Neuronal stem cell (in vitro differentiated cells): Measurements from ENCODE around the gene MMP14.
"Not testable (repeated sequence)": the region's sequence is repeated elsewhere in the genome, so short reads cannot be mapped to it uniquely, and the experiment has no call there.

Source experiments
- DNase-seq: peaks from one replicate; pipeline ENCODE4 v3.0.0-alpha.2; 2013; ENCODE audit warnings: low spot score
- H2AFZ ChIP-seq: one replicate; pipeline ENCODE4 v1.6.1; 2013; ENCODE audit warnings: mild to moderate bottlenecking, low read length, inconsistent platforms
- H2AK5ac ChIP-seq: 2 replicates; pipeline ENCODE4 v1.6.1; 2013; ENCODE audit warnings: low read depth, mild to moderate bottlenecking, inconsistent platforms, low read length, moderate library complexity, mixed read lengths
- H2BK120ac ChIP-seq: 2 replicates; pipeline ENCODE4 v1.6.1; 2013; ENCODE audit warnings: low read depth, mild to moderate bottlenecking, inconsistent platforms, low read length, moderate library complexity, mixed read lengths
- H2BK12ac ChIP-seq: one replicate; pipeline ENCODE4 v1.6.1; 2013; ENCODE audit warnings: low read length, inconsistent platforms
- H2BK15ac ChIP-seq: 2 replicates; pipeline ENCODE4 v1.6.1; 2013; ENCODE audit warnings: mild to moderate bottlenecking, low read length, inconsistent platforms, mixed read lengths
- H2BK5ac ChIP-seq: one replicate; pipeline ENCODE4 v1.6.1; 2013; ENCODE audit warnings: inconsistent platforms, mild to moderate bottlenecking, low read length, moderate library complexity
- H3K14ac ChIP-seq: one replicate; pipeline ENCODE4 v1.6.1; 2013; ENCODE audit warnings: low read length, inconsistent platforms
- H3K18ac ChIP-seq: 2 replicates; pipeline ENCODE4 v1.6.1; 2013; ENCODE audit warnings: low read length, inconsistent platforms
- H3K23ac ChIP-seq: 2 replicates; pipeline ENCODE4 v1.6.1; 2013; ENCODE audit warnings: low read depth, mild to moderate bottlenecking, mixed read lengths, low read length, inconsistent platforms; ENCODE audit not compliant: poor library complexity
- H3K27ac ChIP-seq: replicated peaks from 3 replicates; pipeline ENCODE4 v1.5.1; 2013; ENCODE audit warnings: low read length, inconsistent platforms
- H3K27me3 ChIP-seq, 3 experiments: 2 replicates each; pipeline ENCODE4 v1.6.1; 2013; ENCODE audit warnings: low read length in 3 of 3, mild to moderate bottlenecking in 2 of 3, inconsistent platforms in 1 of 3, low read depth in 1 of 3, mixed read lengths in 1 of 3, moderate library complexity in 1 of 3; ENCODE audit not compliant: control insufficient read depth in 3 of 3, insufficient read depth in 3 of 3
- H3K36me3 ChIP-seq, 2 donors: replicated peaks in 1 of 2; 2 replicates each; pipeline ENCODE4 v1.6.1; 2013; ENCODE audit warnings: low read length in 2 of 2; ENCODE audit not compliant: control insufficient read depth in 2 of 2, insufficient read depth in 2 of 2
- H3K4ac ChIP-seq: 2 replicates; pipeline ENCODE4 v1.6.1; 2013; ENCODE audit warnings: inconsistent platforms, mild to moderate bottlenecking, low read length, moderate library complexity
- H3K4me1 ChIP-seq, 2 donors: 1 replicate in 1 of 2; 2 replicates in 1 of 2; pipeline ENCODE4 v1.6.1; 2013; ENCODE audit warnings: low read length in 2 of 2, low read depth in 1 of 2; ENCODE audit not compliant: control insufficient read depth in 2 of 2, insufficient read depth in 1 of 2
- H3K4me2 ChIP-seq: one replicate; pipeline ENCODE4 v1.6.1; 2013; ENCODE audit warnings: mild to moderate bottlenecking, low read length, inconsistent platforms; ENCODE audit not compliant: insufficient read depth, poor library complexity, severe bottlenecking
- H3K4me3 ChIP-seq, 2 donors: 2 replicates each; pipeline ENCODE4 v1.5.1; 2013; ENCODE audit warnings: low read length in 2 of 2, mild to moderate bottlenecking in 2 of 2, inconsistent platforms in 1 of 2, moderate library complexity in 1 of 2
- H3K79me1 ChIP-seq: one replicate; pipeline ENCODE4 v1.6.1; 2013; ENCODE audit warnings: low read depth, mild to moderate bottlenecking, inconsistent platforms, low read length, moderate library complexity
- H3K9ac ChIP-seq: one replicate; pipeline ENCODE4 v1.6.1; 2013; ENCODE audit warnings: mild to moderate bottlenecking, low read depth, low read length, inconsistent platforms; ENCODE audit not compliant: poor library complexity
- H3K9me3 ChIP-seq, 2 donors: replicated peaks in 1 of 2; 2 replicates each; pipeline versions ENCODE3 to v1.6.1; 2013; ENCODE audit warnings: low read length in 2 of 2, mild to moderate bottlenecking in 2 of 2, inconsistent platforms in 1 of 2, low read depth in 1 of 2, mixed read lengths in 1 of 2, moderate library complexity in 1 of 2; ENCODE audit not compliant: control insufficient read depth in 2 of 2, insufficient read depth in 1 of 2
- H4K8ac ChIP-seq: one replicate; pipeline ENCODE4 v1.6.1; 2013; ENCODE audit warnings: low read depth, mild to moderate bottlenecking, inconsistent platforms, low read length, moderate library complexity
- H4K91ac ChIP-seq: one replicate; pipeline ENCODE4 v1.6.1; 2013; ENCODE audit warnings: low read length, low read depth, mild to moderate bottlenecking, inconsistent platforms; ENCODE audit not compliant: poor library complexity
- WGBS, 2 donors: extraction: QIAGEN DNeasy Blood & Tissue Kit; methylation state at CpG; one replicate each; pipeline ENCODE4 v1.1.7; 2013; ENCODE audit warnings: missing lambda C conversion rate in 2 of 2, mixed read lengths in 1 of 2; ENCODE audit not compliant: insufficient read length in 2 of 2, insufficient replicate concordance in 1 of 2; ENCODE audit errors: extremely low coverage in 2 of 2; 5-methylcytosine and 5-hydroxymethylcytosine counted together

The MMP14 gene

GRCh38 chr14:22852178-22852577, 15.8 kb downstream of the MMP14 start:
- H4K8ac ChIP-seq, H2AK5ac ChIP-seq, H3K4ac ChIP-seq, H2BK5ac ChIP-seq, H3K4me3 ChIP-seq, H3K27ac ChIP-seq, H3K23ac ChIP-seq, H2BK120ac ChIP-seq, H3K9ac ChIP-seq, H2AFZ ChIP-seq, H3K4me2 ChIP-seq, DNase-seq, H2BK12ac ChIP-seq, H3K14ac ChIP-seq, H3K9me3 ChIP-seq, H3K27me3 ChIP-seq, H3K79me1 ChIP-seq, H2BK15ac ChIP-seq, H4K91ac ChIP-seq, H3K36me3 ChIP-seq, H3K18ac ChIP-seq: not testable (repeated sequence)
- WGBS, 2 donors: no CpG with 5 or more reads among the region's 12 CpGs
- peaks cover 15 to 16% of the 10 kb centered on the region in 2 donors for H3K4me1 ChIP-seq

GRCh38 chr14:22852599-22852939, 16.2 kb downstream of the MMP14 start:
- no peak overlapping the region for H3K27ac ChIP-seq

GRCh38 chr14:22852940-22853767, 16.8 kb downstream of the MMP14 start:
- Histone ChIP-seq H3K23ac (no peak overlapping the region), H2BK120ac (no peak overlapping the region), H3K4me3 (peak overlapping the region; percentile 28 to 56), H2BK12ac (no peak overlapping the region), H4K91ac (no peak overlapping the region), H4K8ac (peak overlapping the region; percentile 44), H3K9me3 (peaks cover 0 to 4% of the 10 kb centered on the region in 2 donors), H3K4me2 (peak overlapping the region; percentile 85), H2AFZ (peak overlapping the region; percentile 96), H3K14ac (no peak overlapping the region), H3K4ac (no peak overlapping the region), H3K27me3 (no peaks in the 10 kb centered on the region), H3K9ac (peak overlapping the region; percentile 79), H2BK5ac (no peak overlapping the region), H2BK15ac (no peak overlapping the region), H3K79me1 (no peaks in the 10 kb centered on the region), H3K18ac (peak overlapping the region; percentile 84), H3K27ac (no peak overlapping the region), H3K36me3 (peaks cover 0 to 2% of the 10 kb centered on the region in 2 donors), H3K4me1 (peaks cover 9% of the 10 kb centered on the region in 2 donors), H2AK5ac (no peak overlapping the region)
- WGBS, 2 donors: no CpG with 5 or more reads among the region's 20 CpGs
- peak; percentile 84 for DNase-seq

More at GRCh38 chr14:22852599-22852939, 16.2 kb downstream of the MMP14 start:
- no peak overlapping the region for H4K91ac ChIP-seq
- H3K14ac ChIP-seq: no peak overlapping the region
- no peak overlapping the region for H3K18ac ChIP-seq
- H2BK12ac ChIP-seq: no peak overlapping the region
- no peak overlapping the region for H3K23ac ChIP-seq
- peaks cover 0 to 4% of the 10 kb centered on the region in 2 donors for H3K9me3 ChIP-seq
- H2AK5ac ChIP-seq: no peak overlapping the region
- H2BK120ac ChIP-seq: no peak overlapping the region
- no peak overlapping the region for H2BK5ac ChIP-seq
- H3K4ac ChIP-seq: no peak overlapping the region
- no peak overlapping the region for H3K4me3 ChIP-seq
- peaks cover 0 to 2% of the 10 kb centered on the region in 2 donors for H3K36me3 ChIP-seq
- no peak overlapping the region for H4K8ac ChIP-seq
- no peaks in the 10 kb centered on the region for H3K79me1 ChIP-seq
- H3K4me1 ChIP-seq: peaks cover 14 to 15% of the 10 kb centered on the region in 2 donors
- no CpG with 5 or more reads among the region's 2 CpGs for WGBS, 2 donors
- no peak overlapping the region for H2BK15ac ChIP-seq
- H2AFZ ChIP-seq: peak overlapping the region; percentile 96
- DNase-seq: no peak
- no peak overlapping the region for H3K9ac ChIP-seq
- no peak overlapping the region for H3K4me2 ChIP-seq
- H3K27me3 ChIP-seq: no peaks in the 10 kb centered on the region

- H3K4ac ChIP-seq, H2BK15ac ChIP-seq, H3K4me3 ChIP-seq, H3K23ac ChIP-seq, H3K36me3 ChIP-seq, DNase-seq, H3K27me3 ChIP-seq, H3K9me3 ChIP-seq, H3K27ac ChIP-seq, H2AK5ac ChIP-seq, H4K91ac ChIP-seq, H3K4me2 ChIP-seq, H2AFZ ChIP-seq, H3K14ac ChIP-seq, H4K8ac ChIP-seq, H2BK12ac ChIP-seq, H2BK5ac ChIP-seq, H2BK120ac ChIP-seq, H3K4me1 ChIP-seq, H3K18ac ChIP-seq, H3K9ac ChIP-seq, H3K79me1 ChIP-seq: not testable (repeated sequence)
- WGBS, 2 donors: no CpG with 5 or more reads among the region's 11 CpGs
Measured at GRCh38 chr14:22854296-22854695, 17.9 kb downstream of the MMP14 start.
